HepG2 (cell line): ENCODE results near the gene FLT3LG. TPM values are rescaled to one million over a fixed set of nuclear protein-coding genes. Genes with fewer than 3 reads are reported as not detected.

Experiments used
- ETV6 ChIP-seq: sonication (generic); formaldehyde crosslinking; conservative IDR thresholded peaks from 2 replicates; pipeline ENCODE4 v1.4.0; 2020; ENCODE audit warnings: missing genetic modification reagents
- FOSL2 ChIP-seq: sonication (generic); formaldehyde crosslinking; IDR thresholded peaks from 2 replicates; pipeline ENCODE4 v1.4.0; 2020; ENCODE audit warnings: missing genetic modification reagents
- GABPB1 ChIP-seq: IDR thresholded peaks from 2 replicates; pipeline ENCODE4 v1.6.1; 2016; ENCODE audit warnings: mild to moderate bottlenecking, missing genetic modification reagents, moderate library complexity, missing compliant biosample characterization
- HDAC6 ChIP-seq: fragments of 200-600 bp; sonication (generic); IDR thresholded peaks from 2 replicates; pipeline ENCODE4 v1.7.0; 2017; ENCODE audit warnings: mild to moderate bottlenecking, antibody characterized with exemption, low read length, low read depth
- HOMEZ ChIP-seq: IDR thresholded peaks from 2 replicates; pipeline ENCODE4 v1.6.1; 2016; ENCODE audit warnings: low read depth
- HOXA3 ChIP-seq: sonication (generic); formaldehyde crosslinking; IDR thresholded peaks from 2 replicates; pipeline ENCODE4 v1.5.0; 2020; ENCODE audit warnings: missing genetic modification reagents
- KLF11 ChIP-seq: IDR thresholded peaks from 2 replicates; pipeline ENCODE4 v1.6.1; 2016; ENCODE audit warnings: missing compliant biosample characterization
- NFRKB ChIP-seq: fragments of 450-650 bp; IDR thresholded peaks from 2 replicates; pipeline ENCODE4 v1.6.1; 2017
- PRDM4 ChIP-seq: sonication (generic); formaldehyde crosslinking; IDR thresholded peaks from 2 replicates; pipeline ENCODE4 v1.9.0; 2021; ENCODE audit warnings: missing genetic modification reagents, borderline replicate concordance
- RBM39 ChIP-seq: fragments of 200-400 bp; formaldehyde crosslinking; IDR thresholded peaks from one replicate; pipeline ENCODE4 v1.6.1; 2018; ENCODE audit warnings: antibody characterized with exemption, mild to moderate bottlenecking, low read depth, low read length; ENCODE audit not compliant: poor library complexity, severe bottlenecking
- STAG1 ChIP-seq: sonication (generic); formaldehyde crosslinking; IDR thresholded peaks from 2 replicates; pipeline ENCODE4 v1.4.0; 2020; ENCODE audit warnings: missing genetic modification reagents
- SUZ12 ChIP-seq: fragments of 150-350 bp; IDR thresholded peaks from 2 replicates; pipeline ENCODE4 v1.6.1; 2014; ENCODE audit warnings: low read depth, low read length
- ZFP1 ChIP-seq: IDR thresholded peaks from 2 replicates; pipeline ENCODE4 v1.6.1; 2016
- ZFP90 ChIP-seq: sonication (generic); formaldehyde crosslinking; IDR thresholded peaks from 2 replicates; pipeline ENCODE4 v1.8.0; 2022; ENCODE audit warnings: missing genetic modification reagents, mild to moderate bottlenecking, inconsistent platforms, borderline replicate concordance
- ZHX2 ChIP-seq, 2 experiments: sonication (generic) in 1 of 2; formaldehyde crosslinking in 1 of 2; IDR thresholded peaks; 2 replicates each; pipeline versions ENCODE4 v1.6.1 to v1.9.0; 2014 to 2022; ENCODE audit warnings: antibody characterized with exemption in 1 of 2, borderline replicate concordance in 1 of 2, inconsistent platforms in 1 of 2, low read depth in 1 of 2, missing genetic modification reagents in 1 of 2
- ZNF510 ChIP-seq: sonication (generic); formaldehyde crosslinking; IDR thresholded peaks from 2 replicates; pipeline ENCODE4 v1.4.0; 2020; ENCODE audit warnings: low read depth, mild to moderate bottlenecking, missing genetic modification reagents
- ZNF530 ChIP-seq: sonication (generic); formaldehyde crosslinking; IDR thresholded peaks from 2 replicates; pipeline ENCODE4 v1.5.0; 2020; ENCODE audit warnings: low read depth, mild to moderate bottlenecking, missing genetic modification reagents
- ZNF547 ChIP-seq: sonication (generic); formaldehyde crosslinking; IDR thresholded peaks from 2 replicates; pipeline ENCODE4 v1.5.1; 2020; ENCODE audit warnings: mild to moderate bottlenecking, missing genetic modification reagents
- ZNF589 ChIP-seq: sonication (generic); formaldehyde crosslinking; conservative IDR thresholded peaks from 2 replicates; pipeline ENCODE4 v1.8.0; 2022; ENCODE audit warnings: mild to moderate bottlenecking, moderate library complexity, missing genetic modification reagents
- ZNF713 ChIP-seq: sonication (generic); formaldehyde crosslinking; IDR thresholded peaks from 2 replicates; pipeline ENCODE4 v1.4.0; 2020; ENCODE audit warnings: mild to moderate bottlenecking, missing genetic modification reagents
- ZNF788 ChIP-seq: sonication (generic); formaldehyde crosslinking; IDR thresholded peaks from 2 replicates; pipeline ENCODE4 v1.5.0; 2020; ENCODE audit warnings: mild to moderate bottlenecking, missing genetic modification reagents, borderline replicate concordance
- polyA plus RNA-seq, 8 experiments: library from polyadenylated mRNA; depleted of rRNA in 3 of 8; stranded (reverse) in 7 of 8; unstranded in 1 of 8; fragments of >200 nt; fragmentation: Illumina TruSeq in 4 of 8; extraction: Trizol in 4 of 8; gene quantifications; 2 replicates each; pipeline versions ENCODE4 v1.2.1 to v1.2.3, GENCODE V29; 2011 to 2016; ENCODE audit warnings: low read depth in 4 of 8, missing spikeins in 1 of 8, mixed read lengths in 1 of 8; ENCODE audit not compliant: insufficient read depth in 1 of 8
- total RNA-seq, 5 experiments: library from RNA; depleted of rRNA; stranded (reverse); fragments of >200 nt; fragmentation: Illumina TruSeq; extraction: Trizol; gene quantifications; 2 replicates each; pipeline ENCODE4 v1.2.3, GENCODE V29; 2016; ENCODE audit warnings: low read depth in 1 of 5

FLT3LG gene
- total and polyA plus RNA-seq, 2 of the 13 experiments (the other 11 are each of a cell fraction or from before 2014, with no cell fraction given) = 1.5 to 2.6 TPM

- TF ChIP-seq PRDM4 (CRISPR knock-in tag) = no peak; the same call in 1 of the 2 replicates
- peak; percentile 43; the same call in 1 of the 2 replicates for TF ChIP-seq SUZ12
- TF ChIP-seq HDAC6 = no peak
- peak; percentile 46 for TF ChIP-seq HOXA3 (CRISPR knock-in tag)
- no peak for TF ChIP-seq FOSL2
- no peak for TF ChIP-seq KLF11 (CRISPR knock-in tag)
- peak; percentile 61; the same call in 1 of the 2 replicates for TF ChIP-seq ZNF788 (CRISPR knock-in tag)
- peak; percentile 34; the same call in 1 of the 2 replicates for TF ChIP-seq ZFP90 (CRISPR knock-in tag)
- peak; percentile 82 for TF ChIP-seq RBM39
- TF ChIP-seq HOMEZ (CRISPR knock-in tag) = no peak; the same call in 1 of the 2 replicates
- no peak for TF ChIP-seq ZHX2 (IDR thresholded peaks at IDR 0.05; ENCODE audit: low read depth)
- no peak for TF ChIP-seq ZHX2 (CRISPR knock-in tag; IDR thresholded peaks at IDR 0.05; ENCODE audit: borderline replicate concordance)
- TF ChIP-seq ZNF589 (CRISPR knock-in tag) = no peak
- no peak for TF ChIP-seq ETV6 (CRISPR knock-in tag)
- no peak for TF ChIP-seq ZNF547
- no peak for TF ChIP-seq ZNF713 (CRISPR knock-in tag)
- no peak for TF ChIP-seq STAG1 (CRISPR knock-in tag)
- no peak for TF ChIP-seq ZFP1 (CRISPR knock-in tag)
- TF ChIP-seq ZNF510 (CRISPR knock-in tag) = no peak
- peak; percentile 87 for TF ChIP-seq GABPB1
- no peak for TF ChIP-seq NFRKB
- no peak for TF ChIP-seq ZNF530 (CRISPR knock-in tag)
Measured at GRCh38 chr19:49453013-49453756, 20.8 kb upstream of the FLT3LG start, which contains the start of gene ALDH16A1 (continued).
